Sciatic nerve (tissue), 2 donors: ENCODE results near the gene AOPEP. TPM values are rescaled to one million over a fixed set of nuclear protein-coding genes. Genes with fewer than 3 reads are reported as not detected.

ENCODE experiments used
- ATAC-seq: fragments of 200-7000 bp; cut with Tn5 transposase; one replicate; pipeline ENCODE4 v1.9.1; 2020; ENCODE audit warnings: mild to moderate bottlenecking, moderate library complexity
- DNase-seq: peaks from one replicate; pipeline ENCODE4 v3.0.0-alpha.2; 2020; ENCODE audit warnings: low spot score
- intact Hi-C: fragments of 100-400 bp; cut with DNase I; formaldehyde crosslinking; loops from one replicate; pipeline ENCODE4 v1.14.2; 2022
- total RNA-seq: library from RNA; stranded (reverse); fragmentation: NEBNext Ultra II Directional; extraction: Animal tissue kit (Norgen Biotek cat#: 25700); gene quantifications from one replicate; pipeline ENCODE4 v1.2.1, GENCODE V29; 2021
- donor health status: DM: no; HTN: no; CAD: no.
- donor health status: DM: no; HTN: no; CAD: no.

AOPEP gene
- total RNA-seq, 1 donor from 2014 or later = 158 TPM

DNA sequence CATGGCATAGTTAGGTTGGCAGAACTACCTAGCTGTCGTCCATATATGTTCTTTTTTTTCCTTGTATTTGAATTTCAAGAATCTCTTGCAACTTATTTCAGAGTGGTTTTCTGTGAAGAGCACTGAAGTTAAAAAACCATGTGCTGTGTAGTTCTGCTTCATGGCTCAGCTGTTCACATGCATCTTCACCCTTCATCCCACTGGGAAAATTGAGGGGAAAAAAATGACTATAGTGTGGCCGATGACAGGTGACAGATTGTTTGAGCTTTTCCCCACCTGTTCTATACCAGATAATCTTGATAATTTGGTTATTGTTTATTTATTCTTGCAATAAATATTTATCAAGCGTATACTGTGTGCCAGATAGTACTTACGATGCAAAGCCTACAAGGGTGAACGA, 77.8 kb downstream of the AOPEP start:
- intact Hi-C loops = no loop called here
- no peak for DNase-seq
- no peak for ATAC-seq

DNA sequence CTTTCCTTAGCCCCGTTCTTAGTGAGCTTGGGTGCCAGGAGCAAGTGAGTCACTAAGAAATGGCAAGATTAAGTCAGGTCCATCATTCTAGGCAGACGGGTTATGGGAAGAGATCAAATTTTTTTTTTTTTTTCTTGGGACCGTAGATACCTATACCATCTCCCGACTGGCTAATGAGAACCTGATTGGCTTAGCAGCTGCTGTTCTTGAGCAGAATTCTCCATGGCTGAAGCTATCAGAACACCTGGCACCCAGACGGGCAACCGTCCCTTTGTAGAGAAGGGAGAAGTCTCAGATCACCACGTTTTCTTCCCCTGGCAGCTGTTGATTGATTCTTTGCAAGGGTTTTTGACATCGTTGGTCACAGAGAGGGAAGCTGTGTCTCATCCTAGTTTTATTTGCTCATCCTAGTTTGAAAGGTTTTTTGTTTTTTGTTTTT, 78.6 kb downstream of the AOPEP start:
- intact Hi-C loops = no loop called here
- DNase-seq (no peak), ATAC-seq (no peak)

DNA sequence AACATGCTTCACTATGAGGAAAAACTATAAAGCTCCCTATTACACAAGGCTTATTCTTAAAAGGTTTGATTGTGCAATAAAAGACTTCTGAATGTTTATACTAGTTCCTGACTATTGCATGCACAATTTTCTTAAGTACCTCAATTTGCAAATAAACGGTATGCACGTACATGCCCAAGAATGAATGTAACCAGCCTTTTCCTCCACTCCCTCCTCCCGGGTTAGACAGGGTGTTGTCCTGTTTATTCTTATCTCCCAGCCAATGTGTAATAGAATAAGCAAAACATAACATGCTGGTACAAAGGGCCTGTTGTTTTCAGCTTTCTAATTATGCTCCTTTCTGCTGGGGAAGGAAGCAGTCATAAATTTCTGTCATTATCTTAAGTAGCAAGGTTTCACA, 79.1 kb downstream of the AOPEP start:
- ATAC-seq (peak; percentile 85), DNase-seq (no peak)
- intact Hi-C loops = no loop called here

DNA sequence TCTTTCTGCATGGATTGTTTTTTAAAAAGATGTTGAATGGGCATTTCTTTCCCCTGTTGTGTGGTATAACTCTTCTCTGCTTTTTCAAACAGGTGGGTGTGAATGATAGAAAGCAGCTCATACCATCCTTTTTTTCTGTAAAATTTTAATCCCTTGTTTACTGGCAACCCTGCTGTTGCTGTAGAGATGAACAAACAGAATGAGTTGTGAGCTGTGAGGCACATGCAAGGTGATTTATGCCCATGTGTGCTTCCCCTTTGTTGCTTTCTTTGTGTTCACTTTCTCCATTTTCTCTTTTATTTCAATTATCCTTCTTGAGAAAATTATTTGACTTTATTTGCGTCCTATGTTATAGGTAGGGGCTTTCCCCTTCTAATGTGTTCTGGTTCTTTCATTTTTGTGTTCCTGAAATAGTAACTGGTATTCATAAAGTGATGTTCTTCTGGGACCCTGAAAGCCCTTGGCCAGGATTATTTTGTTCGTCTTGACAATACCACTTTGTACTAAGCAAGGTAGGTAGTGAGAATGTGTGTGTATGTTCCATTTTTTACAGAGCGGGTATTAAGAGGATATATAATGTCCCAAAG, 79.9 kb downstream of the AOPEP start:
- DNase-seq = no peak
- intact Hi-C loops = no loop called here
- ATAC-seq = no peak

DNA sequence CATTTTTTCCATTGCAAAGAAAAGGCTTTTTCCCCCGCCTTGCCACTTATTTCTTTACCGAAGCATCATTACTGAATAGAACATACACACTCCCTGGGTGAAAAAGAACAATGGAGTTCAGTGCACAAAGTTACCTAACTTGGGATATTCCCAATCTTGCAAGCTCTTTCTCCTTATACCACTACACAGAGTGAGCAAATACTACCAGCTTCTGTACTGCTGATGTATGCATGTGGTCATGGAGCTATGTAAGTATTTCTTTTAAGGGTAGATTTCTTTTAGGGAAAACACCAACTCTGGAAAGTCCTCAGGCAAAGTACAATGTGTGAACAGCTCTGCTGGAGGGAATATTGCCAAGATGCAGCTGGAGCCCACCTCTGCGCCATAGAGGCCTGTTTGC, 81.1 kb downstream of the AOPEP start:
- DNase-seq (no peak), ATAC-seq (no peak)
- intact Hi-C loops = no loop called here

DNA sequence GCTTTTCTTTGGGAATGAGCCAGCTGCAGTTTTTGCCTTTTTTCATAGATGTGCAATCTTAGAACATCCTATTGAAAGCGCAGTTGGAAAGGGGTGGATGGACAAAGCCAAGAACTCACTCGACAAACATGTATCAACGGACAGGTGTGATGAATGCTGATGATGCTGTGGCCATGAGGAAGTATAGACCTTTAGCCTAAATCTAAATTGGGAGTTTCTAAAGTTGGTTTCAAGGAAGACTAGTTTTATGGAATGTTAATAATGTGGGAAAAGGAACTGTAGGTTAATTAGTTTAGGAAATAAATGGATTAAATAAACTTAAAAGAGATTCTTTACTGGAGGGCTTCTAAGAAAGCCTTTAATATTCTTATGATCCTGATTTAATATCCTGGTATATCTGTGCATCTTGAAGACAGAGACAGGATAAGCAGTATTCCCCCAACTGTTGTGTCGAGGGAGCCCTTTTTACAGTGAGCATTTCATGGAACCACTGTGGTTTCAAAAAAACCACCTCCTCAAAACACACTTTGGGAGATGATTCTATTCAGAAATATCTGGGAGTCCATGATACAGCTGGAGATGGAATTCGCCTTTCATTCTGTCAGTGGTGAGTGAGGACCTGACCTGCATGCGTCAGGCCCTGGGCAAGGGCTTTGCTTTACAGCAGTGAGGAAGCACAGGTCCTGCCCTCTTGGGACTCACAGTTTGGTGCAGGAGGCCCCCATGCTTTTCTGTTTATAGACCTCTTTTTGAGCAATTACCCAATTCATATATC, 82.6 kb downstream of the AOPEP start:
- DNase-seq (no peak), ATAC-seq (no peak)
- intact Hi-C loops = no loop called here

DNA sequence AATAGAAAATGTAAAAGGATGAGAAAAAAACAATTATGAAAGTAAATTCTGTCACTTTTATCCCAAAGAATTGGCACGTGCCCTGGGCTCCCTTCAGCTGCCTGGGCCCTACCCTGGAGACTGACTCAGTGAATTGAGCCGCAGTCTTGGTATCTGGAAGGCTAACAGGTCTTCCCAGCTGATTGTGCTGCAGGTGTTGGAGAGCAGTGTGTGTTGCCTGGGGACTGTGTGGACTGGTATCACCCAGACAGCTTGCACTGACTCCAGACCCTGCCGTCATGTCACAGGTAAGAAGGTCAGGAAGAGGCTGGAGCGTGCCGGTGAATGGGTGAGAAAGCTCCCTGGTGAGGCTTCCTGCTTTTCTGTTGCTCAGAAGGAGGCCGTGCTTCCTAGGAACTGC, 83.3 kb downstream of the AOPEP start:
- intact Hi-C loops = no loop called here
- ATAC-seq = no peak
- no peak for DNase-seq

DNA sequence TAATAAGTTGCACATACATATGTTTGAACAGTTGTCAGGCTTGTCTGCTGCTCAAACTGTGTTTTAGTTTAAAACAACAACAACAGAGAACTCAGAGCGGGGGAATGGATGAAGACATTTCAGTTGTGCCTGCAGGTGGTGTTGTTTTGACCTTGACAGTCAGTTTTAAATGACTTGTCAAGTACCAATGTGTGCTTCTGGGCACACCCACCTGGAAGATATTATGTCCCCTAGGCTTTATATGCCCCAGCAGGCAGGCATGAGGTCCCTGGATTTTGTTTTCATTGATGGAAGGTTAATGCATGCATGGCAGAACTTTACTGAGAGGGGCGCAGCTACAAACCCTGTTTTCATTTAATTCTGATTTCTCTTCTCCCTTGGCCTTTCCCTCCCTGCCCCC, 84.6 kb downstream of the AOPEP start:
- DNase-seq (no peak), ATAC-seq (no peak)
- intact Hi-C loops = no loop called here

DNA sequence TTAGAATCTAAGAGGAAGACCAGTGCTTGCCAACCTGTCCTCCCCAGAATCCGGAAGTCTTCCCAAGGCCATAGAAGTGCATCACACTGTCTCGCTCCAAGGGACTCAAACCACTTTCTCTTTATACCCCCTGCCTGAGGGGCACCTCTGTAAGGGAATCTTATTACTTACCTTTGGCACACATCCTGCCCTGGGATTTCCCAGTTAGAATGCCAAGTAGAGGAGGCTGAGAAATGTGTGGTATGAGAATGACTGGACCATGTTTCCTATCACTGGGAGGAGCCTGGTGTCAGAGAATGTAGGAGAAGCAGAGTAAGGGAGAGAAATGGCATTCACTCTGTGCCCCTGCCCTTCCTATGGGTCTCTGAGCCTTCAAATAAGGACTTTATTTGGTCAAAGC, 85.8 kb downstream of the AOPEP start:
- ATAC-seq = no peak

DNA sequence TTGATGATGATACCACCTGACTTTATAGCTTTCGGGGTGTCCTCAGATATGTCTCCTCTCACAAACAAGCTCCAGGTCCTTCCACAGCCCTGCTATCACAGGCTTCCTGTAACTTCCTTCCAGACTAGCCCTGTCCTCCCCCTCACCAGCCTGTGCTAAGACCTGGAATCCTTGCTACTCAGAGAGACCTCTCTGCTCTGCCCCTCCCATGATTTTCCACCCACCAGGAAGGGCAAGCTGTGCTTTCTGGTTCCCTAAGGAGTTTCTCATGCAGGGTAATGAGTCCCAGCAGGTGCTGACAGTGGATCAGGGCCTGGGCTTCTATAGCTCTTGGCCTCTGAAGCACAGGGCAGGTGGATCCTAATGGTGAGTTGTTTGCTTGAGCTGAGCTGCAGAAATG, 86.9 kb downstream of the AOPEP start:
- no peak for DNase-seq
- ATAC-seq = peak; percentile 70
- intact Hi-C loops = no loop called here

More for the DNA sequence above, 85.8 kb downstream of the AOPEP start:
- no peak for DNase-seq
- intact Hi-C loops = no loop called here

DNA sequence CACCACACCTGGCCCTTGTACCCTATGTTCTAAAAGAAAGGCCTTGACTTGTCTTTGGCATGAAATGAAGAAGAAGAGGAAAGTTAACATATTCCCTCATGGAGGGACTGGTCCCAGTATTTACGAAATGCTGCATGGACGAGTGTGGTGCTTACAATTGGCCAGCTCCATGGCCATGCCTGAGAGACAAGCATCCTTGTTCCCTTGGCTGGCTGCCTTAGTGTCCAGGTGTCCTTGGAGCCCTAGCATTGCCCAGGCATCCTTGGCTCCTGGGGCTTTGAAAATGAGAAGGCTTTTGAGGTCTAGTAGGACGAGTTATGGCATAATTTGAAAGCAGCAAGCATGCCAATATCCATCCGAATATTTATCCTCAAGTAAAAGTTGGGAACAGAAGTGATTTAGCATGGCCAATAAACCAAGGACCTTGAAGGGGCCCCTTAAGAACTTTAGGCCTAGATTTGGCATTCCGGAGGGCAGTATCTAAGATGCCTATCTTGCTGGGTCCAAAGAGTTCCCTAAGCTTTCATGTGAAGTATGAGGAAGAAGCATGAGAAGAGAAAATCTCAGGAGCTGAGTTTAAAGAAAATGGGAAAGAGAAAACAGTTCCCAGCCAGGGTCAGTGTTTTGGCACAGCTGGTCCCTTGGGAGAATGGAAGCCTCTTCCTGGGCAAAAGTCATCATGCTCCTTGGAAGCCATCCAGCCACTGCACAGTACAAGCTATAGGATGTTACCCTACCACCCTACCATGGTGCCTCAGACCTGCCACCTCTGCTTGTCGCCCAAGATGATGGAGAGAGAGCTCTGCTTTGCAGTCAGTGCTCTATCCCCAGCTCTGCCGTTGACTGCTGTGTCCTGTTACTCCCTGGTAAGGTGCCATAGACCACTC, 91.0 kb downstream of the AOPEP start:
- DNase-seq (no peak), ATAC-seq (no peak)
- intact Hi-C loops = no loop called here

DNA sequence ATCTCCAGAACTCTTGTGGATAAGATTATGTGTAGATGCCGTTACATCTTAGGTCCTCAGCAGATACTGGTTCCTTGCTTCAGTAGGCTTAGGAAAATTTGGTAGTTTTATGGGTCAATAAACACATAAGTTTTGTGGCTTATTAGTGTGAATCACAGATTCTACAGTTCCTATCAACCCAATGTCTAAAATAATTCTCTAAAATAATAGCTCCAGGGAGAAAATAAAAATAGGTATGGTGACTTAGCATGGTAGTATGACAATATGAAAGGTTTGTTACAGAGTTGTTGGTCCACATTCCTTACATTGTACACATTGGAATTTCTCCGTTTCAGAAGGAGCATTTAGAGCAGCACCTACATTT, 91.7 kb downstream of the AOPEP start:
- no peak for ATAC-seq
- no peak for DNase-seq
- intact Hi-C loops = no loop called here

DNA sequence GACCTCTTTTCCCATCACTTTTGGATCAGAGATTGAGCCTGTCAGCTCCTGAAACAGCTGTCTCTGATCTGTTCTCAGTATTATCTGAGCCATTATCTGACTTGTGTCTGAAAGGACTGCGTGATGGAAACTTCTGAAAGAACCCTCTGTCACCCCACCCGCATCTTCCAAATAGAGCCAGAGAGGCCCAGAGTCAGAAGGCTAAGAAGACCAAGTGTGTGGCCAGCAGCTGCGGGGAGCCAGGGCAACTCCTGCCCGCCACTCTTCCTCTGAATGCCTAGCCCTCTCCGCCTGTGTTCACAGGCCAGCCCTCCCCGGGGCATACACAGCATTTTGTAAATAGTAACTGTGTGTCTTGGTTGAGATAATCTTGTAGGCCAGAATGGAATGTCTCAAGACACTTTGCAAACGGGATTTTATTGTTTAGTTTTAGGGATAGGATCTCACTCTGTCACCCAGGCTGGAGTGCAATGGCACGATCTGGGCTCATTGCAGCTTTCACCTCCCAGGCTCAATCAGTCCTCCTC, 92.7 kb downstream of the AOPEP start:
- DNase-seq (no peak), ATAC-seq (peak; percentile 62)
- intact Hi-C loops = no loop called here

DNA sequence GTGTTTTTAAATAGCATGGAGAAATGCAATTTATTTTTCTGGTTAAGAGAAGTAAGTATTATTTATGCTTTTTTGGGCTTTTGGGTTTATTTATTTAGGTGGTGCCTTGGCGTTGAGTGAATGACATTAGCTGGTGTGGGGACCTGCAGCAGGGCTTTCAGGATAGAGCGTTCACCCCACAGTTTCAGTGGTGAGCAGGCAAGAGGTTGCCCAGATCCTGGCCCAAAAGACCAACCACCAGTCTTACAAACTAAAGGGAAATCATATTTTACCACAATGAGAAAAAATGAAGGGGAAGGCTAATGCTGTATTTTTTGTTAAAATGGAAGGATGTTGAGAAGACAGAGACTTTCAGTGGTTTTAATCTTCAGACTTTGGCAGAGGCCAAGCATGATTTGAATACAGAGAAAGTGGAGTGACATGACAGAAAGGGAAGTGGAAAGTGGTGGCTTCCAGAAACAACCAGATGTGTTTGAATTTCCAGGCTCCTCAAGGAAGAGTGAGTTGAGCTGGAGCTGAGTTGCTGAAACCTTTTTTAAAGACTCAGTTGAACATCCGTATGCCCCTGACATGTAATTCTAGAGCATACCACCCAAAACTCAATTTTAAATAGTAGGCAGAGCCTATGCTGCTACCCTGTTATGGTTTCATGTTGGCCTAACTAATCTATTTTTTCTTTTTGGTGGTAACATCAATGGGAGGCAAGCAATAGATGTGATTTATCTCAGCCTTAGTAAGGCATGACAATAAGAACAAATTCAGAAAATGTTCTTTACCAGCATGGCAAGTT, 94.8 kb downstream of the AOPEP start:
- DNase-seq = no peak
- intact Hi-C loops = no loop called here
- no peak for ATAC-seq

DNA sequence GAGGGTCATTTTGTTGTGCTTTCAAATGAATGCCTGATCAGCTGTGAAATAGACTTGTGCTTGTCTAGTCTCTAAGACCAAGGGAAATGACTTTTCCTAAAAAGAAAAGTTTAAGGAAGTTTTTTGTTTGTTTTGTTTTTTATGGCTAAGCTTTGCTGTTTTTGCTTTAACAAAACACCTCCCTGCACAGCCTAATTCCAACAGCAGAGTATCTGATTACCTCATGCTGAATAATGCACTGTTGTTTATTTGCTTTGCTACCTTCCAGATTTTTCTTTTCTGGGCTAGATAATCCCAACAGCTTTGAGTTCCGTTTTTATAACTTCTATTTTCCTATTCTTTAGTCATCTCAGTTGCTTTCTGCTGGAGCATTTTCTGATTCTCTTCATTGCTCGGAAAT, 95.8 kb downstream of the AOPEP start:
- ATAC-seq = peak; percentile 57
- DNase-seq = no peak
- intact Hi-C loops = no loop called here

DNA sequence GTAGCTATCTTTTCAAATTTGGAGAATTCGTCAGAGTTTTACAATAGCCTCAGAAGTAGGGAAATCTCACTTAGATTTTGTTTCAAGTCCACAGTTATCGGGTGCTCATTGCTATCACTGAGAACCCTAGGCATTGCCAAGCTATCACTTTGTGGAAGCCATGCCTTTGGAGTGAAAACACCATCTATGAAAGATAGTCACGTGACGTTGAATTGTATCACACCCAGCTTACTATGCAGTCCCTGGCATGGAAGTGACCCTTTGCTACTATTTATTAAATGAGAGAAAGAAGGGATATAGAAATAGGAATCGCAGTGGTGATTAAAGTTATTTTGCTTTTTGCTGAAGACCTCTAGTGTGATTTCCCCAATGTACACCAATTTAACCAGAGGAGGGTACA, 97.2 kb downstream of the AOPEP start:
- ATAC-seq = no peak
- no peak for DNase-seq
- intact Hi-C loops = no loop called here

DNA sequence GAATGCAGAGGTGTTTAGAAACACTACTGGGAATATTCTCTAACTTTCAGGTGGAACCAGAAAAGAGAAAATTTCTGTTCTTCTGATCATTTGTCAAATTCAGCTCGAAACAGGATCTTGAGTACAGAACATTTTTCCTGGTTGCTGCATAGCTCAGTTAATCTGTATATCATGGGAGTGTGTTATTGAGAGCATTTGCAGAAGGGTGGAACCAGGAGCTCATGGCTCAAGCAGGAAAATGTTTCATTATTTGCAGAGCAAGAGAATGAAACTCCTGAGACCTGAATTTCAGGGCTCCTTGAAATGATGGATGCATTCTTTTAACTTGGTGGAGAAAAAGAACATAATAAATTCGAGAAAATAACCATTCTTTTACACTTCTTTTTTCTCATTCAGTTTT, 97.9 kb downstream of the AOPEP start:
- no peak for ATAC-seq
- no peak for DNase-seq
- intact Hi-C loops = no loop called here

DNA sequence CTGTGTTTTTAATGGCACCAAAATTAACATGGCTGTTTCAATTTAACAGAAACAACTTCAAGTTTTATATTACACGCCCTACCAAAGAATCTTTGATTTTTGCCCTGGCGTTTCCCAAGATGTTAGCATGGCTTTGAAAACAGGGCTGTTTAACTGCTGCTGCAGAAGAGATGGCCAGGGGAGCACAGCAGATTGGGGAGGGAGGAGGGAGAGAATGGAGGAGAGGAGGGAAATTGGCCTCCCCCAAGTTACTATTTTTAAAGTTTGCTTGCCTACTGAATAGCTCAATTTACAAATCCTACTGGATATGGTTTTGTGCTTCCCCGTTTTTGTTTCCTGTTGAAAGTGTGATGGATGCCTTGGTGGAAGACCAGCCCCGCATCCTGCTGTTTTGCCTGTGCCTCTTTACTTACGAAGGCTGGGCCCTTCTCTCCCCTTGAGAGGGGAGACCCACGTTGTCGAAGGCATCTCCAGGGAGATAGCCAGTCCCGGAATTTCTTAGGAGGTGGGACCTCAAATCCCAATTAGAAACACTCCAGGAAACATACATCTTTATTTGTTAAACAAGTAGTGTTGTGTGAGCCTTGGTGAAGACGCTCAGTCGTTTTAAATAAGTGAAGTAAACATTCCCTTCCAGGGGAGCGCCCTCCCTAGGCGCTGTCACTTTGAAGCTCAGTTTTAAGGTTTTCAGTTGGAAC, 98.6 kb downstream of the AOPEP start:
- DNase-seq = no peak
- intact Hi-C loops = no loop called here
- peak; percentile 36 for ATAC-seq

DNA sequence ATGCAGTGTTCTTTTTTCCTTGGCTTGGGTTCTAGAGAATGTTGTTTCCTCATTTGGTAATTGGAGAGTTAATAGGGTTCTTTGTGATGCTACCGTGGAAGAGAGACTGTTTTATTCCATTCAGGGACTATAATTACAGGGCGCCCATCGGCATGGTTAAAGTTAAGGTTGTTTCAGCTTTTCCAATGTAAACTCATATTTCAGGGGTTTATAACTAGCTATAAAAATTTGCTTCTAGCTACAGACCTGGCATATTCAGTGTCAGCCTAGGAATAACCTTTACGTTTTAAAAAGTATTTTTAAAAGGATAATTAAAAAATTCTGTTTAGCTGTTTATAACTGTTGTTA, 99.1 kb downstream of the AOPEP start:
- DNase-seq (no peak), ATAC-seq (no peak)
- intact Hi-C loops = no loop called here
